ENCODE results near the gene TBR1.

The TBR1 gene

GRCh38 chr2:161415987-161416707 lies at the start of gene TBR1:
Gene TBR1 (plus strand): TSS chr2:161416297. CDS start chr2:161416411, 114 bp downstream.
- Histone ChIP-seq H3K4me1 (ENCODE audit: control insufficient read depth, insufficient read depth, low read length) (peaks cover 41% of the 10 kb centered on the region), H3K4me3 (ENCODE audit: low read depth, low read length) (peak within 1 kb of the TSS; percentile 60), H3K9ac (ENCODE audit: low read depth, low read length) (no peak within 1 kb of the TSS), H3K9me3 (ENCODE audit: control insufficient read depth, insufficient read depth, low read length) (no peaks in the 10 kb centered on the region), H3K36me3 (ENCODE audit: control insufficient read depth, insufficient read depth, low read length) (peaks cover 5% of the 10 kb centered on the region), H3K27ac (ENCODE audit: low read depth, low read length) (no peak within 1 kb of the TSS), H3K27me3 (ENCODE audit: control insufficient read depth, insufficient read depth, low read length) (peaks cover 95% of the 10 kb centered on the region)

GRCh38 chr2:161367675-161368074 lies 48.4 kb upstream of the TBR1 start:
- 0 out of 2 replicates have a peak, but pooled peaks cover 5% of the 10 kb centered on the region for H3K9me3 ChIP-seq (ENCODE audit: control insufficient read depth, insufficient read depth, low read length)
- H3K9ac ChIP-seq (ENCODE audit: low read depth, low read length) = no peak overlapping the region
- peaks cover 49% of the 10 kb centered on the region for H3K4me1 ChIP-seq (ENCODE audit: control insufficient read depth, insufficient read depth, low read length)
- H3K27ac ChIP-seq (ENCODE audit: low read depth, low read length) = no peak overlapping the region
- H3K4me3 ChIP-seq (ENCODE audit: low read depth, low read length) = no peak overlapping the region
- no peaks in the 10 kb centered on the region for H3K27me3 ChIP-seq (ENCODE audit: control insufficient read depth, insufficient read depth, low read length)
- H3K36me3 ChIP-seq (ENCODE audit: control insufficient read depth, insufficient read depth, low read length) = peaks cover 35% of the 10 kb centered on the region

GRCh38 chr2:161369311-161369710 lies 46.8 kb upstream of the TBR1 start:
- Histone ChIP-seq H3K9ac (ENCODE audit: low read depth, low read length) (no peak overlapping the region), H3K27me3 (ENCODE audit: control insufficient read depth, insufficient read depth, low read length) (no peaks in the 10 kb centered on the region), H3K27ac (ENCODE audit: low read depth, low read length) (peak overlapping the region; percentile 72), H3K4me1 (ENCODE audit: control insufficient read depth, insufficient read depth, low read length) (peaks cover 63% of the 10 kb centered on the region), H3K4me3 (ENCODE audit: low read depth, low read length) (no peak overlapping the region), H3K36me3 (ENCODE audit: control insufficient read depth, insufficient read depth, low read length) (peaks cover 35% of the 10 kb centered on the region), H3K9me3 (ENCODE audit: control insufficient read depth, insufficient read depth, low read length) (no peaks in the 10 kb centered on the region)

GRCh38 chr2:161370981-161371380 lies 45.1 kb upstream of the TBR1 start:
- no peaks in the 10 kb centered on the region for H3K27me3 ChIP-seq (ENCODE audit: control insufficient read depth, insufficient read depth, low read length)
- no peak overlapping the region for H3K9ac ChIP-seq (ENCODE audit: low read depth, low read length)
- H3K9me3 ChIP-seq (ENCODE audit: control insufficient read depth, insufficient read depth, low read length) = no peaks in the 10 kb centered on the region
- peak overlapping the region; percentile 48 for H3K27ac ChIP-seq (ENCODE audit: low read depth, low read length)
- peaks cover 71% of the 10 kb centered on the region for H3K4me1 ChIP-seq (ENCODE audit: control insufficient read depth, insufficient read depth, low read length)
- no peak overlapping the region for H3K4me3 ChIP-seq (ENCODE audit: low read depth, low read length)
- peaks cover 35% of the 10 kb centered on the region for H3K36me3 ChIP-seq (ENCODE audit: control insufficient read depth, insufficient read depth, low read length)

- peaks cover 62% of the 10 kb centered on the region for H3K4me1 ChIP-seq (ENCODE audit: control insufficient read depth, insufficient read depth, low read length)
Measured at GRCh38 chr2:161371869-161372268, 44.2 kb upstream of the TBR1 start.

GRCh38 chr2:161373942-161374341 lies 42.2 kb upstream of the TBR1 start:
- peaks cover 37% of the 10 kb centered on the region for H3K36me3 ChIP-seq (ENCODE audit: control insufficient read depth, insufficient read depth, low read length)

More at GRCh38 chr2:161371869-161372268, 44.2 kb upstream of the TBR1 start:
- H3K27me3 ChIP-seq (ENCODE audit: control insufficient read depth, insufficient read depth, low read length) = no peaks in the 10 kb centered on the region
- no peak overlapping the region for H3K9ac ChIP-seq (ENCODE audit: low read depth, low read length)
- H3K27ac ChIP-seq (ENCODE audit: low read depth, low read length) = peak overlapping the region; percentile 69
- H3K4me3 ChIP-seq (ENCODE audit: low read depth, low read length) = no peak overlapping the region
- H3K9me3 ChIP-seq (ENCODE audit: control insufficient read depth, insufficient read depth, low read length) = no peaks in the 10 kb centered on the region
- peaks cover 44% of the 10 kb centered on the region for H3K36me3 ChIP-seq (ENCODE audit: control insufficient read depth, insufficient read depth, low read length)

GRCh38 chr2:161374446-161374845 lies 41.7 kb upstream of the TBR1 start:
- peaks cover 37% of the 10 kb centered on the region for H3K36me3 ChIP-seq (ENCODE audit: control insufficient read depth, insufficient read depth, low read length)
- no peak overlapping the region for H3K9ac ChIP-seq (ENCODE audit: low read depth, low read length)
- no peaks in the 10 kb centered on the region for H3K27me3 ChIP-seq (ENCODE audit: control insufficient read depth, insufficient read depth, low read length)
- H3K9me3 ChIP-seq (ENCODE audit: control insufficient read depth, insufficient read depth, low read length) = no peaks in the 10 kb centered on the region
- no peak overlapping the region for H3K27ac ChIP-seq (ENCODE audit: low read depth, low read length)
- no peak overlapping the region for H3K4me3 ChIP-seq (ENCODE audit: low read depth, low read length)
- peaks cover 41% of the 10 kb centered on the region for H3K4me1 ChIP-seq (ENCODE audit: control insufficient read depth, insufficient read depth, low read length)

More at GRCh38 chr2:161373942-161374341, 42.2 kb upstream of the TBR1 start:
- H3K9ac ChIP-seq (ENCODE audit: low read depth, low read length) = no peak overlapping the region
- H3K4me1 ChIP-seq (ENCODE audit: control insufficient read depth, insufficient read depth, low read length) = peaks cover 46% of the 10 kb centered on the region
- no peaks in the 10 kb centered on the region for H3K27me3 ChIP-seq (ENCODE audit: control insufficient read depth, insufficient read depth, low read length)
- no peak overlapping the region for H3K4me3 ChIP-seq (ENCODE audit: low read depth, low read length)
- no peak overlapping the region for H3K27ac ChIP-seq (ENCODE audit: low read depth, low read length)
- H3K9me3 ChIP-seq (ENCODE audit: control insufficient read depth, insufficient read depth, low read length) = no peaks in the 10 kb centered on the region

GRCh38 chr2:161379740-161380139 lies 36.4 kb upstream of the TBR1 start:
- Histone ChIP-seq H3K27ac (ENCODE audit: low read depth, low read length) (no peak overlapping the region), H3K27me3 (ENCODE audit: control insufficient read depth, insufficient read depth, low read length) (no peaks in the 10 kb centered on the region), H3K4me1 (ENCODE audit: control insufficient read depth, insufficient read depth, low read length) (peaks cover 6% of the 10 kb centered on the region; the same call in 1 of the 2 replicates), H3K4me3 (ENCODE audit: low read depth, low read length) (no peak overlapping the region), H3K9me3 (ENCODE audit: control insufficient read depth, insufficient read depth, low read length) (no peaks in the 10 kb centered on the region), H3K9ac (ENCODE audit: low read depth, low read length) (no peak overlapping the region), H3K36me3 (ENCODE audit: control insufficient read depth, insufficient read depth, low read length) (peaks cover 13% of the 10 kb centered on the region; the same call in 1 of the 2 replicates)

- no peaks in the 10 kb centered on the region for H3K4me1 ChIP-seq (ENCODE audit: control insufficient read depth, insufficient read depth, low read length)
- no peaks in the 10 kb centered on the region for H3K27me3 ChIP-seq (ENCODE audit: control insufficient read depth, insufficient read depth, low read length)
- H3K4me3 ChIP-seq (ENCODE audit: low read depth, low read length) = no peak overlapping the region
- H3K36me3 ChIP-seq (ENCODE audit: control insufficient read depth, insufficient read depth, low read length) = peaks cover 18% of the 10 kb centered on the region; the same call in 1 of the 2 replicates
- H3K27ac ChIP-seq (ENCODE audit: low read depth, low read length) = no peak overlapping the region
- no peak overlapping the region for H3K9ac ChIP-seq (ENCODE audit: low read depth, low read length)
- no peaks in the 10 kb centered on the region for H3K9me3 ChIP-seq (ENCODE audit: control insufficient read depth, insufficient read depth, low read length)
Measured at GRCh38 chr2:161381546-161381945, 34.6 kb upstream of the TBR1 start.

GRCh38 chr2:161382747-161383146 lies 33.4 kb upstream of the TBR1 start:
- no peak overlapping the region for H3K4me3 ChIP-seq (ENCODE audit: low read depth, low read length)
- no peaks in the 10 kb centered on the region for H3K9me3 ChIP-seq (ENCODE audit: control insufficient read depth, insufficient read depth, low read length)
- H3K4me1 ChIP-seq (ENCODE audit: control insufficient read depth, insufficient read depth, low read length) = no peaks in the 10 kb centered on the region
- H3K27ac ChIP-seq (ENCODE audit: low read depth, low read length) = no peak overlapping the region
- peaks cover 14% of the 10 kb centered on the region; the same call in 1 of the 2 replicates for H3K36me3 ChIP-seq (ENCODE audit: control insufficient read depth, insufficient read depth, low read length)
- H3K9ac ChIP-seq (ENCODE audit: low read depth, low read length) = no peak overlapping the region
- H3K27me3 ChIP-seq (ENCODE audit: control insufficient read depth, insufficient read depth, low read length) = no peaks in the 10 kb centered on the region

- no peaks in the 10 kb centered on the region for H3K9me3 ChIP-seq (ENCODE audit: control insufficient read depth, insufficient read depth, low read length)
- H3K36me3 ChIP-seq (ENCODE audit: control insufficient read depth, insufficient read depth, low read length) = peaks cover 23% of the 10 kb centered on the region; the same call in 1 of the 2 replicates
- H3K9ac ChIP-seq (ENCODE audit: low read depth, low read length) = no peak overlapping the region
- no peak overlapping the region for H3K27ac ChIP-seq (ENCODE audit: low read depth, low read length)
- no peak overlapping the region for H3K4me3 ChIP-seq (ENCODE audit: low read depth, low read length)
- no peaks in the 10 kb centered on the region for H3K27me3 ChIP-seq (ENCODE audit: control insufficient read depth, insufficient read depth, low read length)
- no peaks in the 10 kb centered on the region for H3K4me1 ChIP-seq (ENCODE audit: control insufficient read depth, insufficient read depth, low read length)
Measured at GRCh38 chr2:161384864-161385263, 31.2 kb upstream of the TBR1 start.

Data from HUES48 (cell line).